ENCODE data around the gene PSAP.

The PSAP gene

GRCh38 chr10:71819985-71820384 is 31.1 kb downstream of the PSAP start:
- Histone ChIP-seq H3K27me3 (ENCODE audit: control insufficient read depth, insufficient read depth, low read length) (no peaks in the 10 kb centered on the region), H3K4me1 (ENCODE audit: control insufficient read depth, insufficient read depth, low read length) (peaks cover 5% of the 10 kb centered on the region), H3K9ac (ENCODE audit: low read depth, low read length) (no peak overlapping the region), H3K4me2 (ENCODE audit: low read length) (no peak overlapping the region), H3K36me3 (ENCODE audit: insufficient read depth, low read length) (peaks cover 84% of the 10 kb centered on the region), H3K9me3 (replicated peaks; ENCODE audit: low read length) (no peaks in the 10 kb centered on the region), H3K4me3 (ENCODE audit: low read length) (no peak overlapping the region)

- peaks cover 5% of the 10 kb centered on the region for H3K4me1 ChIP-seq (ENCODE audit: control insufficient read depth, insufficient read depth, low read length)
- no peak overlapping the region for H3K4me2 ChIP-seq (ENCODE audit: low read length)
- H3K36me3 ChIP-seq (ENCODE audit: insufficient read depth, low read length) = peaks cover 79% of the 10 kb centered on the region
- H3K9me3 ChIP-seq (replicated peaks; ENCODE audit: low read length) = no peaks in the 10 kb centered on the region
- H3K9ac ChIP-seq (ENCODE audit: low read depth, low read length) = no peak overlapping the region
- H3K4me3 ChIP-seq (ENCODE audit: low read length) = no peak overlapping the region
- H3K27me3 ChIP-seq (ENCODE audit: control insufficient read depth, insufficient read depth, low read length) = no peaks in the 10 kb centered on the region
These were observed 31.6 kb downstream of the PSAP start for GRCh38 chr10:71819441-71819861.

- Histone ChIP-seq H3K9ac (ENCODE audit: low read depth, low read length) (no peak overlapping the region), H3K4me2 (ENCODE audit: low read length) (no peak overlapping the region), H3K9me3 (replicated peaks; ENCODE audit: low read length) (no peaks in the 10 kb centered on the region), H3K4me1 (ENCODE audit: control insufficient read depth, insufficient read depth, low read length) (peaks cover 5% of the 10 kb centered on the region), H3K27me3 (ENCODE audit: control insufficient read depth, insufficient read depth, low read length) (no peaks in the 10 kb centered on the region), H3K4me3 (ENCODE audit: low read length) (no peak overlapping the region), H3K36me3 (ENCODE audit: insufficient read depth, low read length) (peaks cover 72% of the 10 kb centered on the region)
These were observed 32.3 kb downstream of the PSAP start for GRCh38 chr10:71818674-71819260.

- Histone ChIP-seq H3K9me3 (replicated peaks; ENCODE audit: low read length) (no peaks in the 10 kb centered on the region), H3K27me3 (ENCODE audit: control insufficient read depth, insufficient read depth, low read length) (no peaks in the 10 kb centered on the region), H3K36me3 (ENCODE audit: insufficient read depth, low read length) (peaks cover 67% of the 10 kb centered on the region), H3K4me3 (ENCODE audit: low read length) (no peak overlapping the region), H3K4me2 (ENCODE audit: low read length) (no peak overlapping the region), H3K4me1 (ENCODE audit: control insufficient read depth, insufficient read depth, low read length) (peaks cover 5% of the 10 kb centered on the region), H3K9ac (ENCODE audit: low read depth, low read length) (no peak overlapping the region)
These were observed 33.0 kb downstream of the PSAP start for GRCh38 chr10:71817831-71818655.

GRCh38 chr10:71816936-71817618 is 34.0 kb downstream of the PSAP start:
- H3K9me3 ChIP-seq (replicated peaks; ENCODE audit: low read length) = no peaks in the 10 kb centered on the region
- H3K9ac ChIP-seq (ENCODE audit: low read depth, low read length) = no peak overlapping the region
- no peak overlapping the region for H3K4me3 ChIP-seq (ENCODE audit: low read length)
- no peak overlapping the region for H3K4me2 ChIP-seq (ENCODE audit: low read length)
- H3K36me3 ChIP-seq (ENCODE audit: insufficient read depth, low read length) = peaks cover 67% of the 10 kb centered on the region
- H3K4me1 ChIP-seq (ENCODE audit: control insufficient read depth, insufficient read depth, low read length) = no peaks in the 10 kb centered on the region
- H3K27me3 ChIP-seq (ENCODE audit: control insufficient read depth, insufficient read depth, low read length) = no peaks in the 10 kb centered on the region

GRCh38 chr10:71816421-71816851 is 34.6 kb downstream of the PSAP start:
- H3K27me3 ChIP-seq (ENCODE audit: control insufficient read depth, insufficient read depth, low read length) = no peaks in the 10 kb centered on the region
- no peak overlapping the region for H3K4me3 ChIP-seq (ENCODE audit: low read length)
- no peak overlapping the region for H3K9ac ChIP-seq (ENCODE audit: low read depth, low read length)
- no peaks in the 10 kb centered on the region for H3K9me3 ChIP-seq (replicated peaks; ENCODE audit: low read length)
- H3K36me3 ChIP-seq (ENCODE audit: insufficient read depth, low read length) = peaks cover 62% of the 10 kb centered on the region
- no peaks in the 10 kb centered on the region for H3K4me1 ChIP-seq (ENCODE audit: control insufficient read depth, insufficient read depth, low read length)
- no peak overlapping the region for H3K4me2 ChIP-seq (ENCODE audit: low read length)

GRCh38 chr10:71815515-71816130 is 35.4 kb downstream of the PSAP start:
- Histone ChIP-seq H3K4me1 (ENCODE audit: control insufficient read depth, insufficient read depth, low read length) (no peaks in the 10 kb centered on the region), H3K4me2 (ENCODE audit: low read length) (no peak overlapping the region), H3K9me3 (replicated peaks; ENCODE audit: low read length) (no peaks in the 10 kb centered on the region), H3K27me3 (ENCODE audit: control insufficient read depth, insufficient read depth, low read length) (no peaks in the 10 kb centered on the region), H3K36me3 (ENCODE audit: insufficient read depth, low read length) (peaks cover 53% of the 10 kb centered on the region), H3K9ac (ENCODE audit: low read depth, low read length) (no peak overlapping the region), H3K4me3 (ENCODE audit: low read length) (no peak overlapping the region)

GRCh38 chr10:71814922-71815411 is 36.1 kb downstream of the PSAP start:
- H3K9ac ChIP-seq (ENCODE audit: low read depth, low read length) = no peak overlapping the region
- peaks cover 48% of the 10 kb centered on the region for H3K36me3 ChIP-seq (ENCODE audit: insufficient read depth, low read length)
- no peaks in the 10 kb centered on the region for H3K4me1 ChIP-seq (ENCODE audit: control insufficient read depth, insufficient read depth, low read length)
- no peaks in the 10 kb centered on the region for H3K9me3 ChIP-seq (replicated peaks; ENCODE audit: low read length)
- H3K27me3 ChIP-seq (ENCODE audit: control insufficient read depth, insufficient read depth, low read length) = no peaks in the 10 kb centered on the region
- H3K4me3 ChIP-seq (ENCODE audit: low read length) = no peak overlapping the region
- no peak overlapping the region for H3K4me2 ChIP-seq (ENCODE audit: low read length)

- no peaks in the 10 kb centered on the region for H3K4me1 ChIP-seq (ENCODE audit: control insufficient read depth, insufficient read depth, low read length)
- no peak overlapping the region for H3K9ac ChIP-seq (ENCODE audit: low read depth, low read length)
- no peaks in the 10 kb centered on the region for H3K9me3 ChIP-seq (replicated peaks; ENCODE audit: low read length)
- peaks cover 29% of the 10 kb centered on the region for H3K36me3 ChIP-seq (ENCODE audit: insufficient read depth, low read length)
- H3K4me3 ChIP-seq (ENCODE audit: low read length) = no peak overlapping the region
- H3K27me3 ChIP-seq (ENCODE audit: control insufficient read depth, insufficient read depth, low read length) = no peaks in the 10 kb centered on the region
- no peak overlapping the region for H3K4me2 ChIP-seq (ENCODE audit: low read length)
These were observed 38.0 kb downstream of the PSAP start for GRCh38 chr10:71812913-71813590.

GRCh38 chr10:71812016-71812912 is 38.8 kb downstream of the PSAP start:
- Histone ChIP-seq H3K4me1 (ENCODE audit: control insufficient read depth, insufficient read depth, low read length) (no peaks in the 10 kb centered on the region), H3K4me2 (ENCODE audit: low read length) (no peak overlapping the region), H3K9ac (ENCODE audit: low read depth, low read length) (no peak overlapping the region), H3K36me3 (ENCODE audit: insufficient read depth, low read length) (peaks cover 21% of the 10 kb centered on the region), H3K4me3 (ENCODE audit: low read length) (no peak overlapping the region), H3K9me3 (replicated peaks; ENCODE audit: low read length) (no peaks in the 10 kb centered on the region), H3K27me3 (ENCODE audit: control insufficient read depth, insufficient read depth, low read length) (no peaks in the 10 kb centered on the region)
